Hematopoietic multipotent progenitor cell (in vitro differentiated cells): ENCODE measurements around the gene FBL. TPM values are rescaled to one million over a fixed set of nuclear protein-coding genes. Genes with fewer than 3 reads are reported as not detected.

Experiments
- DNase-seq, 3 donors: peaks; one replicate each; pipeline ENCODE4 v3.0.0-alpha.2; 2011 to 2015; ENCODE audit warnings: low read depth in 2 of 3, low spot score in 2 of 3
- total RNA-seq: library from RNA; depleted of rRNA; stranded (reverse); fragments of >200 nt; gene quantifications from one replicate; pipeline ENCODE4 v1.2.3, GENCODE V29; 2012

Gene FBL
- total RNA-seq, 1 donor = 870 TPM

- peak in 2 of 3 donors; percentile 49 to 73 for DNase-seq
Observed at GRCh38 chr19:39843919-39844793, 2.0 kb downstream of the FBL start.

GRCh38 chr19:39842693-39843435 lies 3.3 kb downstream of the FBL start:
- DNase-seq = no peak

GRCh38 chr19:39841041-39841440 lies 5.1 kb downstream of the FBL start:
- no peak for DNase-seq

GRCh38 chr19:39840492-39840891 lies 5.7 kb downstream of the FBL start:
- no peak for DNase-seq

GRCh38 chr19:39839678-39840327 lies 6.4 kb downstream of the FBL start:
- no peak for DNase-seq

- DNase-seq = no peak
Observed at GRCh38 chr19:39838569-39838968, 7.6 kb downstream of the FBL start.

GRCh38 chr19:39837978-39838377 lies 8.2 kb downstream of the FBL start:
- no peak for DNase-seq

GRCh38 chr19:39834287-39834841 lies 11.8 kb downstream of the FBL start:
- DNase-seq = no peak

GRCh38 chr19:39833464-39834286 lies 12.5 kb downstream of the FBL start, which contains the start of gene DYRK1B:
TSS of gene DYRK1B (minus strand) at chr19:39834162. CDS start at chr19:39831867, 2,295 bp downstream.
- peak; percentile 93 to 99 (median 98) for DNase-seq

- DNase-seq = no peak
Observed at GRCh38 chr19:39833160-39833463, 13.1 kb downstream of the FBL start.

GRCh38 chr19:39832341-39833083 lies 13.7 kb downstream of the FBL start:
- DNase-seq = no peak

GRCh38 chr19:39831679-39832078 lies 14.5 kb downstream of the FBL start:
- DNase-seq = no peak

GRCh38 chr19:39830847-39831246 lies 15.3 kb downstream of the FBL start:
- DNase-seq = no peak

GRCh38 chr19:39830406-39830805 lies 15.8 kb downstream of the FBL start:
- DNase-seq = no peak

- DNase-seq = no peak
Observed at GRCh38 chr19:39829702-39830275, 16.4 kb downstream of the FBL start.

GRCh38 chr19:39828654-39829032 lies 17.5 kb downstream of the FBL start:
- DNase-seq = no peak

GRCh38 chr19:39828015-39828653 lies 18.0 kb downstream of the FBL start:
- no peak for DNase-seq

GRCh38 chr19:39827216-39827615 lies 19.0 kb downstream of the FBL start:
- DNase-seq = no peak
